Measurements from ENCODE around the gene PHKA2.

Gene PHKA2

DNA sequence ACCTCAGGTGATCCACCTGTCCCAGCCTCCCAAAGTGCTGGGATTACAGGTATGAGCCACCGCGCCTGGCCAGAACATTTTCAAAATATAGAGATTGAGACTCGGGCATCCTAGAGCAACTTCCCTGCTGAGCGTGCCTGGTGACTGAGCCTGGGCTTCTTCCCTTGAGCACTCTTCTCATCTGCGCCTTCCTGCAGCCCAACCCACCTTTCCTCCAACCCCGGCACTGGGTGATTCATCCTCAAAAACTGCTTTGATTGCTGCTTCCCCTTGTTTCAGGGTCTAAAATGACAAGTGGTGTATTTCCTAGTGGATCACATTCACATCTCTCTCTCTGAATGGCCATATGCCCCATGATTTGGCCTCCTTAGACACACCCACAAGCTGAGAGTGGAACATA lies 37.8 kb downstream of the PHKA2 start:
- TF ChIP-seq, protein P1, sequence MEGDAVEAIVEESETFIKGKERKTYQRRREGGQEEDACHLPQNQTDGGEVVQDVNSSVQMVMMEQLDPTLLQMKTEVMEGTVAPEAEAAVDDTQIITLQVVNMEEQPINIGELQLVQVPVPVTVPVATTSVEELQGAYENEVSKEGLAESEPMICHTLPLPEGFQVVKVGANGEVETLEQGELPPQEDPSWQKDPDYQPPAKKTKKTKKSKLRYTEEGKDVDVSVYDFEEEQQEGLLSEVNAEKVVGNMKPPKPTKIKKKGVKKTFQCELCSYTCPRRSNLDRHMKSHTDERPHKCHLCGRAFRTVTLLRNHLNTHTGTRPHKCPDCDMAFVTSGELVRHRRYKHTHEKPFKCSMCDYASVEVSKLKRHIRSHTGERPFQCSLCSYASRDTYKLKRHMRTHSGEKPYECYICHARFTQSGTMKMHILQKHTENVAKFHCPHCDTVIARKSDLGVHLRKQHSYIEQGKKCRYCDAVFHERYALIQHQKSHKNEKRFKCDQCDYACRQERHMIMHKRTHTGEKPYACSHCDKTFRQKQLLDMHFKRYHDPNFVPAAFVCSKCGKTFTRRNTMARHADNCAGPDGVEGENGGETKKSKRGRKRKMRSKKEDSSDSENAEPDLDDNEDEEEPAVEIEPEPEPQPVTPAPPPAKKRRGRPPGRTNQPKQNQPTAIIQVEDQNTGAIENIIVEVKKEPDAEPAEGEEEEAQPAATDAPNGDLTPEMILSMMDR (IDR thresholded peaks at IDR 0.05; ENCODE audit: low read depth, low read length) = no peak
- no peak overlapping the region for H3K4me3 ChIP-seq (ENCODE audit: low read depth, low read length)

DNA sequence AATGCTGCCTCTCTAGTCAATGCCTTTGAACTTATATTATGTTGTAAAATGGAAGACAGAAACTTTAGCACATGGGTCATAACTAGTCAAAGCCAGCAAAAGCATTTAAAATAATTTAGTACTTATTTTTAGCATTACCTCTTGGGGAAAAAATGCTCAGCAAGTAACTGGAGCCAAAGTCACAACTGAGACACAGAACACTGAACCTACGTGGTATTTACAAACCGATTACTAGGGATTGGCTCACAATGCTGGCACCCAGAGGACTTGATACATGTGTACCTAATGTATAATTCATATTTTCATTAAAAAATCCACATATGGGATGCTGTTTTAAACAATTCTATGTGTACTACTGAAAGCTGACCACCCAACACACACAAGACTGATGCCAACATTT lies 38.4 kb downstream of the PHKA2 start:
- H3K4me3 ChIP-seq (ENCODE audit: low read depth, low read length) = no peak overlapping the region
- TF ChIP-seq, protein P1 (IDR thresholded peaks at IDR 0.05; ENCODE audit: low read depth, low read length) = no peak

DNA sequence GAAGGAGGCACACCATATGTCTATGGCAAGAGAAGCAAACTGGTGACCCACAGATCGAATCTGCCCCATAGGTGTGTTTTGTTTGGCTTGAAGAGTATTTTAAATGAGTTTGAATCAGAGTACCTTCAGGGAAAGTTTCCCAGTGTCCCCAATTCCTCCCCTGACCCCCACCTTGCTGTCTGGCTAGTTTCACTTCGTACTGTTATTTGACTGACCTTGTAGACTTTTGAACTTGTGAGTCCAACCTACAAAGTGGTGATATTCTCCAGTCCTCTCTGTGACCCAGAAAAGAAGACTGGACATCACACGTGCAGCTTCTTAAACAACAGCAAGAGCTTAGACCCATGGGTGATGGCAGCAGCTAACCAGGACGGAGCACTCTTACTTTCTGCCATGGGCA lies 39.4 kb downstream of the PHKA2 start:
- TF ChIP-seq, protein P1 (IDR thresholded peaks at IDR 0.05; ENCODE audit: low read depth, low read length) = no peak
- H3K4me3 ChIP-seq (ENCODE audit: low read depth, low read length) = no peak overlapping the region

DNA sequence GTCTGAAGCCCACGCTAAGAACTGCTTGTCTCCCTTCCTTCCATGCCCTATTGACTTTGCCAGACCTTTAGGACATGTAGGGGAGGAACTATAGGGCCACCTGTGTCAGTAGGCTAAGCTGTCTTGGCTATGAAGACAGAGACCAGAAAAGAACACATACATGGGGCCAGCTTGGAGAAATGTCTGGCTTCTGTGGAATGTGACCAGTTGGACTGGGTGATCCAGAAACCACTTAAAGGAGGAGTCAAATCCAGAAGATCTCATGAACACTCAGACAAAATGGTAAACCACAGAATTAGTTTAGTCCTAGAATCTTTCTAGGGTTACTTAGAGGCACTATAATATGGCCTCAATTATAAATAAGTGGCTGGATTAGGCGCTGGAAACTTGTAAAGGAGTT lies 42.0 kb downstream of the PHKA2 start:
- no peak overlapping the region for H3K4me3 ChIP-seq (ENCODE audit: low read depth, low read length)
- TF ChIP-seq, protein P1 (IDR thresholded peaks at IDR 0.05; ENCODE audit: low read depth, low read length) = no peak

DNA sequence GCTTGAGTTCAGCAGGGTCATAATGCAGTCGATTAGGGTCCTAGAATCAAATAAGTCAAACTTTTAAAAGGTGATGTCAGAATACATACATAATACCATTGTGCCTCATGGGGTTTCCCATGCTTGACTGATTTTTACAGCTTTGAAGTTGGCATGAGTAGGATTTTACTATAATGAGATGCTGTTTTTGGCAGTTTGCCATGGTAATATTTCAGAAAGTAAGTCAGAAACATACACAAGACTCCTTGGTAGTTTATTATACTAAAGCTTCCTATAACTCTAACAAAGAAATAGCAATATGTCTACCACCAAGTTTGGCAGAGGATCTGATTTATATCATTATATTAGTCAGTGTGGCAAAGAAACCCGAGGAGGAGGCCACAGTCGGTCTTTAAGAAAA lies 45.2 kb downstream of the PHKA2 start:
- TF ChIP-seq, protein P1 (IDR thresholded peaks at IDR 0.05; ENCODE audit: low read depth, low read length) = no peak

DNA sequence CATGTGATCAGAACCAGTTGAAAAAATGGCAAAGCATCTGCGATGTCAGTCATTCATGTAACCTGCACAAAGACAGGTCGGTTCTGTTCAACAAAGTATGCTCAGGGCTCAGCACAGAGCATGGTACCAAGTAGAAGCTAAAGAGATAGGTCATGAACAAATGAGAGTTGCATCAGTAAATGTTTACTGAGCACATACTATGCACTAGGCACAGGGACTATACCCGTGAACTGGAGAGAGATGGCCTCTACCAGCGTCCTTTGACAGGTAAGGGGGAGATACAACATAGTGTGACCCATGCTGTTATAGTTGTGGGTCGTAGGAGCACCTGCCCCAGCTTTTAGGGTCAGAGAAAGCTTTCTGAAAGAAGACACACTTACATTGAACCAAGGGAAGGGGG lies 46.7 kb downstream of the PHKA2 start:
- TF ChIP-seq, protein P1 (IDR thresholded peaks at IDR 0.05; ENCODE audit: low read depth, low read length) = no peak
- H3K4me3 ChIP-seq (ENCODE audit: low read depth, low read length) = no peak overlapping the region

More for the DNA sequence above, 45.2 kb downstream of the PHKA2 start:
- H3K4me3 ChIP-seq (ENCODE audit: low read depth, low read length) = no peak overlapping the region

DNA sequence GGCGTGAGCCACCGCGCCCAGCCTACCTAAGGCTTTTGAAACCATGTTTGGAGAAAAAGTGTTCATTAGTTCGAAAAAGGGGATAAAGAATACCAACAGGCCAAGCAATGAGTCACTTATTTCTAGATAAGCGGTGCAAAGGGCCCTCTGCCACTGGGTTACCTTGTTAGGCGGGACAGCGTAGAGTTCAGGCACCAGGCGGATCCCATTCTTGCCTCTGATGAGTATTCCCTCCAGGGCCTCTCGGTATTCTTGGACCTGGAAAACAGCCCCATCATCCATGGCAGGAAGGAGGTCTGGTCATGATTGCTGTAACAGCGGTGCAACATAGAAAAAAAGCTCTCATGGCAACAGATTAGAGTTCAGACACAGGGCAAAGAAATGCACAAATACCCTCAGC lies 48.0 kb downstream of the PHKA2 start:
- TF ChIP-seq, protein P1 (IDR thresholded peaks at IDR 0.05; ENCODE audit: low read depth, low read length) = no peak
- no peak overlapping the region for H3K4me3 ChIP-seq (ENCODE audit: low read depth, low read length)

Data from WI38 (cell line).